ENCODE results near the gene SPATS2.

SPATS2 gene

GRCh38 chr12:49327368-49327767 is 39.9 kb upstream of the SPATS2 start:
- TF ChIP-seq CTCF (IDR thresholded peaks at IDR 0.05; ENCODE audit: control insufficient read depth, extremely low read depth, insufficient read depth), result no peak
- no peak overlapping the region for H3K4me3 ChIP-seq (ENCODE audit: low read depth, low read length)
- DNase-seq (ENCODE audit: low read depth), result no peak

GRCh38 chr12:49327887-49328286 is 39.4 kb upstream of the SPATS2 start:
- no peak for TF ChIP-seq CTCF (IDR thresholded peaks at IDR 0.05; ENCODE audit: control insufficient read depth, extremely low read depth, insufficient read depth)
- no peak for DNase-seq (ENCODE audit: low read depth)
- H3K4me3 ChIP-seq (ENCODE audit: low read depth, low read length), result no peak overlapping the region

GRCh38 chr12:49328816-49329215 is 38.4 kb upstream of the SPATS2 start:
- no peak overlapping the region for H3K4me3 ChIP-seq (ENCODE audit: low read depth, low read length)
- no peak for TF ChIP-seq CTCF (IDR thresholded peaks at IDR 0.05; ENCODE audit: control insufficient read depth, extremely low read depth, insufficient read depth)
- DNase-seq (ENCODE audit: low read depth), result no peak

- DNase-seq (ENCODE audit: low read depth), result no peak
- TF ChIP-seq CTCF (IDR thresholded peaks at IDR 0.05; ENCODE audit: control insufficient read depth, extremely low read depth, insufficient read depth), result no peak
- no peak overlapping the region for H3K4me3 ChIP-seq (ENCODE audit: low read depth, low read length)
Observed at GRCh38 chr12:49330032-49330619, 37.1 kb upstream of the SPATS2 start.

- TF ChIP-seq CTCF (IDR thresholded peaks at IDR 0.05; ENCODE audit: control insufficient read depth, extremely low read depth, insufficient read depth), result no peak
- no peak overlapping the region; the same call in 1 of the 2 replicates for H3K4me3 ChIP-seq (ENCODE audit: low read depth, low read length)
- DNase-seq (ENCODE audit: low read depth), result no peak
Observed at GRCh38 chr12:49330631-49331379, 36.5 kb upstream of the SPATS2 start.

- DNase-seq (ENCODE audit: low read depth), result peak; percentile 83
- TF ChIP-seq CTCF (IDR thresholded peaks at IDR 0.05; ENCODE audit: control insufficient read depth, extremely low read depth, insufficient read depth), result peak; percentile 95
- H3K4me3 ChIP-seq (ENCODE audit: low read depth, low read length), result no peak overlapping the region; the same call in 1 of the 2 replicates
Observed at GRCh38 chr12:49331380-49332222, 35.7 kb upstream of the SPATS2 start.

Data from LNCaP clone FGC (cell line).